HG03521 (cell line): ENCODE results near the gene MYO3B.
"Not testable (repeated sequence)": the region's sequence is repeated elsewhere in the genome, so short reads cannot be mapped to it uniquely, and the experiment has no call there.

ENCODE experiments used
- ATAC-seq: cut with Tn5 transposase; IDR thresholded peaks from one replicate; pipeline ENCODE4 v1.9.1; 2021; ENCODE audit warnings: mild to moderate bottlenecking, moderate library complexity; ENCODE audit not compliant: unreplicated experiment

The MYO3B gene

GRCh38 chr2:170260188-170260587 lies 82.2 kb downstream of the MYO3B start:
- ATAC-seq = no peak

GRCh38 chr2:170261566-170261965 lies 83.6 kb downstream of the MYO3B start:
- no peak for ATAC-seq

- no peak for ATAC-seq
These were observed 84.4 kb downstream of the MYO3B start for GRCh38 chr2:170262343-170262742.

GRCh38 chr2:170262806-170263205 lies 84.9 kb downstream of the MYO3B start:
- ATAC-seq = no peak

- not testable (repeated sequence) for ATAC-seq
These were observed 86.0 kb downstream of the MYO3B start for GRCh38 chr2:170263728-170264521.

- no peak for ATAC-seq
These were observed 86.5 kb downstream of the MYO3B start for GRCh38 chr2:170264522-170264860.

GRCh38 chr2:170264865-170265264 lies 86.9 kb downstream of the MYO3B start:
- no peak for ATAC-seq

- ATAC-seq = no peak
These were observed 87.4 kb downstream of the MYO3B start for GRCh38 chr2:170265321-170265720.

- ATAC-seq = no peak
These were observed 88.4 kb downstream of the MYO3B start for GRCh38 chr2:170266358-170266757.

- ATAC-seq = no peak
These were observed 89.1 kb downstream of the MYO3B start for GRCh38 chr2:170267071-170267470.

- ATAC-seq = no peak
These were observed 92.4 kb downstream of the MYO3B start for GRCh38 chr2:170270278-170270864.

GRCh38 chr2:170271340-170271739 lies 93.4 kb downstream of the MYO3B start:
- ATAC-seq = no peak

- no peak for ATAC-seq
These were observed 98.1 kb downstream of the MYO3B start for GRCh38 chr2:170276056-170276455.

GRCh38 chr2:170276925-170277629 lies 99.1 kb downstream of the MYO3B start:
- no peak for ATAC-seq

- ATAC-seq = no peak
These were observed 100.0 kb downstream of the MYO3B start for GRCh38 chr2:170277951-170278350.

GRCh38 chr2:170279615-170280014 lies 101.7 kb downstream of the MYO3B start:
- ATAC-seq = not testable (repeated sequence)

GRCh38 chr2:170282851-170283250 lies 104.9 kb downstream of the MYO3B start:
- ATAC-seq = no peak

GRCh38 chr2:170284205-170284604 lies 106.3 kb downstream of the MYO3B start:
- ATAC-seq = no peak

- ATAC-seq = no peak
These were observed 110.9 kb downstream of the MYO3B start for GRCh38 chr2:170288859-170289258.

- no peak for ATAC-seq
These were observed 113.5 kb downstream of the MYO3B start for GRCh38 chr2:170291474-170291873.

GRCh38 chr2:170292415-170292814 lies 114.5 kb downstream of the MYO3B start:
- no peak for ATAC-seq

- ATAC-seq = no peak
These were observed 119.5 kb downstream of the MYO3B start for GRCh38 chr2:170297496-170297895.
